Vagina (tissue), 2 donors: Measurements from ENCODE around the gene FCHO2. TPM values are rescaled to one million over a fixed set of nuclear protein-coding genes. Genes with fewer than 3 reads are reported as not detected.

Experiments used
- DNase-seq, 2 donors: peaks; one replicate each; pipeline ENCODE4 v3.0.0-alpha.2; 2017; ENCODE audit errors: extremely low spot score in 2 of 2
- H3K27ac ChIP-seq: fragments of 200-600 bp; sonication (generic); one replicate; pipeline ENCODE4 v1.5.1; 2019
- H3K27me3 ChIP-seq: fragments of 200-600 bp; sonication (generic); one replicate; pipeline ENCODE4 v1.5.1; 2019
- H3K36me3 ChIP-seq, 2 donors: fragments of 200-600 bp; sonication (generic); one replicate each; pipeline ENCODE4 v1.5.1; 2017 to 2019
- H3K4me1 ChIP-seq: fragments of 200-600 bp; sonication (generic); one replicate; pipeline ENCODE4 v1.5.1; 2019
- H3K4me3 ChIP-seq, 2 donors: fragments of 200-600 bp; sonication (generic); 1 replicate in 1 of 2; 2 replicates in 1 of 2; pipeline ENCODE4 v1.5.1; 2016 to 2019
- H3K9me3 ChIP-seq: fragments of 200-600 bp; sonication (generic); one replicate; pipeline ENCODE4 v1.5.1; 2019
- CTCF ChIP-seq, 3 experiments: fragments of 450-650 bp in 2 of 3; fragments of 200-600 bp in 1 of 3; sonication (generic) in 1 of 3; IDR thresholded peaks; one replicate each; pipeline ENCODE4 v1.5.1; 2017 to 2019; ENCODE audit warnings: antibody characterized with exemption in 3 of 3, mild to moderate bottlenecking in 2 of 3, moderate library complexity in 2 of 3
- POLR2A ChIP-seq, 2 donors: fragments of 450-650 bp; IDR thresholded peaks; one replicate each; pipeline ENCODE4 v1.6.1; 2017; ENCODE audit warnings: antibody characterized with exemption in 2 of 2, mild to moderate bottlenecking in 2 of 2, moderate library complexity in 2 of 2
- POLR2AphosphoS5 ChIP-seq, 2 donors: sonication (generic); formaldehyde crosslinking; IDR thresholded peaks; one replicate each; pipeline ENCODE4 v1.9.0; 2017; ENCODE audit warnings: antibody characterized with exemption in 2 of 2, mild to moderate bottlenecking in 2 of 2, low read depth in 1 of 2; ENCODE audit not compliant: insufficient read depth in 1 of 2
- intact Hi-C: fragments of 100-400 bp; cut with DNase I; formaldehyde crosslinking; loops from one replicate; pipeline ENCODE4 v1.15.1; 2023
- total RNA-seq: library from RNA; depleted of rRNA; stranded (reverse); fragments of >200 nt; gene quantifications from one replicate; pipeline ENCODE4 v1.2.3, GENCODE V29; 2016

FCHO2 gene
- total RNA-seq, 1 donor from 2014 or later, result 32.9 TPM

GRCh38 chr5:73114044-73114688 lies 158.3 kb downstream of the FCHO2 start:
- no peak overlapping the region for H3K27ac ChIP-seq
- TF ChIP-seq CTCF (IDR thresholded peaks at IDR 0.05), result no peak
- no peak for TF ChIP-seq POLR2A (IDR thresholded peaks at IDR 0.05)
- no peak for TF ChIP-seq POLR2AphosphoS5 (IDR thresholded peaks at IDR 0.05; ENCODE audit: insufficient read depth in 1 of 2, low read depth in 1 of 2)
- no peaks in the 10 kb centered on the region for H3K9me3 ChIP-seq
- H3K4me3 ChIP-seq, result no peak overlapping the region
- H3K4me1 ChIP-seq, result no peaks in the 10 kb centered on the region
- no peaks in the 10 kb centered on the region for H3K27me3 ChIP-seq
- intact Hi-C loops, result no loop called here
- DNase-seq, result no peak
- no peaks in the 10 kb centered on the region for H3K36me3 ChIP-seq

GRCh38 chr5:73115399-73116051 lies 159.7 kb downstream of the FCHO2 start:
- Histone ChIP-seq H3K27ac (no peak overlapping the region), H3K27me3 (no peaks in the 10 kb centered on the region), H3K4me3 (no peak overlapping the region), H3K4me1 (peaks cover 6% of the 10 kb centered on the region), H3K36me3 (no peaks in the 10 kb centered on the region), H3K9me3 (no peaks in the 10 kb centered on the region)
- intact Hi-C loops, result no loop called here
- DNase-seq, result no peak
- TF ChIP-seq POLR2A (IDR thresholded peaks at IDR 0.05), result no peak
- TF ChIP-seq CTCF (IDR thresholded peaks at IDR 0.05), result no peak
- TF ChIP-seq POLR2AphosphoS5 (IDR thresholded peaks at IDR 0.05; ENCODE audit: insufficient read depth in 1 of 2, low read depth in 1 of 2), result no peak

GRCh38 chr5:73116506-73116905 lies 160.7 kb downstream of the FCHO2 start:
- no peak overlapping the region for H3K27ac ChIP-seq
- intact Hi-C loops, result no loop called here
- no peaks in the 10 kb centered on the region for H3K9me3 ChIP-seq
- no peak for TF ChIP-seq CTCF (IDR thresholded peaks at IDR 0.05)
- no peak for TF ChIP-seq POLR2AphosphoS5 (IDR thresholded peaks at IDR 0.05; ENCODE audit: insufficient read depth in 1 of 2, low read depth in 1 of 2)
- TF ChIP-seq POLR2A (IDR thresholded peaks at IDR 0.05), result no peak
- H3K27me3 ChIP-seq, result no peaks in the 10 kb centered on the region
- H3K4me3 ChIP-seq, result no peak overlapping the region
- DNase-seq, result no peak
- H3K36me3 ChIP-seq, result no peaks in the 10 kb centered on the region
- peaks cover 10% of the 10 kb centered on the region for H3K4me1 ChIP-seq

- Histone ChIP-seq H3K27ac (no peak overlapping the region), H3K4me1 (peaks cover 10% of the 10 kb centered on the region), H3K36me3 (no peaks in the 10 kb centered on the region), H3K4me3 (no peak overlapping the region), H3K9me3 (no peaks in the 10 kb centered on the region), H3K27me3 (no peaks in the 10 kb centered on the region)
- DNase-seq, result no peak
- TF ChIP-seq POLR2A (IDR thresholded peaks at IDR 0.05) (no peak), POLR2AphosphoS5 (IDR thresholded peaks at IDR 0.05; ENCODE audit: insufficient read depth in 1 of 2, low read depth in 1 of 2) (no peak), CTCF (IDR thresholded peaks at IDR 0.05) (no peak)
- intact Hi-C loops, result no loop called here
These were observed 161.4 kb downstream of the FCHO2 start for GRCh38 chr5:73117088-73117740.
